H1 (cell line): ENCODE results near the gene BAK1. TPM values are rescaled to one million over a fixed set of nuclear protein-coding genes. Genes with fewer than 3 reads are reported as not detected.

Experiments used
- CTCF ChIA-PET: fragments of 300-600 bp; sonication (Branson Sonifier 250); formaldehyde crosslinking; loops from one replicate; lab custom pipeline; 2021; ENCODE audit not compliant: partially characterized antibody; lab: Charles Lee
- POLR2A ChIA-PET: fragments of 300-600 bp; sonication (Branson Sonifier 250); formaldehyde crosslinking; loops from one replicate; lab custom pipeline; 2021; ENCODE audit warnings: inconsistent platforms; ENCODE audit not compliant: partially characterized antibody; lab: Charles Lee
- DNase-seq, 2 experiments: peaks; one replicate each; pipeline versions ENCODE4 v3.0.0 to v3.0.0-alpha.2; 2010 to 2022; ENCODE audit warnings: low spot score in 2 of 2, low read depth in 1 of 2, mixed read lengths in 1 of 2
- FAIRE-seq: peaks from 2 replicates; lab custom pipeline; 2011; peaks lifted over from hg19 to GRCh38; lab: Jason Lieb, UNC
- H2AFZ ChIP-seq: 2 replicates; pipeline ENCODE4 v1.8.1; 2012; ENCODE audit warnings: low read length, inconsistent platforms
- H2AK5ac ChIP-seq: 2 replicates; pipeline ENCODE4 v1.6.1; 2013; ENCODE audit warnings: low read depth, low read length
- H2BK120ac ChIP-seq: replicated peaks from 2 replicates; pipeline ENCODE3; 2013; ENCODE audit warnings: low read depth, low read length, inconsistent platforms
- H2BK12ac ChIP-seq: 2 replicates; pipeline ENCODE4 v1.6.1; 2013; ENCODE audit warnings: low read depth, low read length
- H2BK15ac ChIP-seq: 2 replicates; pipeline ENCODE4 v1.6.1; 2013; ENCODE audit warnings: low read length
- H2BK20ac ChIP-seq: 2 replicates; pipeline ENCODE4 v1.6.1; 2013; ENCODE audit warnings: low read length
- H2BK5ac ChIP-seq: 2 replicates; pipeline ENCODE4 v1.6.1; 2013; ENCODE audit warnings: low read depth, low read length
- H3K14ac ChIP-seq: 2 replicates; pipeline ENCODE4 v1.6.1; 2013; ENCODE audit warnings: inconsistent platforms; ENCODE audit not compliant: insufficient read length
- H3K18ac ChIP-seq: 2 replicates; pipeline ENCODE4 v1.6.1; 2013; ENCODE audit warnings: low read length; ENCODE audit errors: extremely low read depth
- H3K23ac ChIP-seq: 2 replicates; pipeline ENCODE4 v1.6.1; 2013; ENCODE audit warnings: inconsistent platforms; ENCODE audit not compliant: insufficient read length
- H3K23me2 ChIP-seq: 2 replicates; pipeline ENCODE4 v1.6.1; 2013; ENCODE audit warnings: low read depth, low read length
- H3K27ac ChIP-seq: 2 replicates; pipeline ENCODE4 v1.6.1; 2011; ENCODE audit warnings: low read depth, low read length, inconsistent platforms
- H3K27me3 ChIP-seq, 4 experiments: replicated peaks in 1 of 4; 1 replicate in 1 of 4; 2 replicates in 3 of 4; pipeline versions ENCODE4 v1.6.1 to v1.8.1; 2011 to 2013; ENCODE audit warnings: low read length in 3 of 4, mild to moderate bottlenecking in 3 of 4, inconsistent platforms in 2 of 4, mixed read lengths in 2 of 4, moderate library complexity in 1 of 4; ENCODE audit not compliant: control insufficient read depth in 3 of 4, insufficient read depth in 3 of 4; ENCODE audit errors: extremely low read depth in 1 of 4
- H3K36me3 ChIP-seq, 4 experiments: 2 replicates each; pipeline versions ENCODE4 v1.6.1 to v1.8.1; 2011 to 2013; ENCODE audit warnings: mild to moderate bottlenecking in 4 of 4, low read length in 3 of 4, moderate library complexity in 2 of 4, control low read depth in 1 of 4, inconsistent platforms in 1 of 4; ENCODE audit not compliant: insufficient read depth in 4 of 4, control insufficient read depth in 2 of 4
- H3K4ac ChIP-seq: replicated peaks from 2 replicates; pipeline ENCODE3; 2013; ENCODE audit warnings: low read length, low read depth, mixed read lengths, inconsistent platforms; ENCODE audit not compliant: insufficient read length
- H3K4me1 ChIP-seq, 4 experiments: replicated peaks in 1 of 4; 1 replicate in 1 of 4; 2 replicates in 3 of 4; pipeline versions ENCODE4 v1.6.1 to v1.8.1; 2011 to 2013; ENCODE audit warnings: low read length in 3 of 4, inconsistent platforms in 2 of 4, mixed read lengths in 1 of 4; ENCODE audit not compliant: insufficient read depth in 4 of 4, control insufficient read depth in 3 of 4
- H3K4me2 ChIP-seq, 2 experiments: 2 replicates each; pipeline versions ENCODE4 v1.6.1 to v1.8.1; 2011 to 2013; ENCODE audit warnings: low read depth in 2 of 2, low read length in 2 of 2, control low read depth in 1 of 2, inconsistent platforms in 1 of 2, mild to moderate bottlenecking in 1 of 2; ENCODE audit not compliant: insufficient read depth in 1 of 2
- H3K4me3 ChIP-seq, 4 experiments: fragments of 200-600, 300-600 bp in 1 of 4; sonication (generic), shearing (Covaris generic), sonication (Bioruptor Twin) in 1 of 4; 2 replicates each; pipeline versions ENCODE4 v1.5.1 to v1.8.1; 2011 to 2016; ENCODE audit warnings: low read length in 4 of 4, low read depth in 3 of 4, control low read depth in 2 of 4, inconsistent platforms in 2 of 4, mild to moderate bottlenecking in 2 of 4, mixed read lengths in 1 of 4, moderate library complexity in 1 of 4; ENCODE audit not compliant: insufficient read depth in 2 of 4; ENCODE audit errors: extremely low read depth in 1 of 4
- H3K56ac ChIP-seq: replicated peaks from 2 replicates; pipeline ENCODE3; 2013; ENCODE audit warnings: low read depth, mild to moderate bottlenecking, mixed read lengths, low read length, inconsistent platforms; ENCODE audit not compliant: insufficient read length
- H3K79me1 ChIP-seq: 2 replicates; pipeline ENCODE4 v1.6.1; 2013; ENCODE audit warnings: low read depth, low read length, control low read depth
- H3K79me2 ChIP-seq, 2 experiments: 2 replicates each; pipeline versions ENCODE4 v1.6.1 to v1.8.1; 2012 to 2013; ENCODE audit warnings: low read length in 2 of 2, mild to moderate bottlenecking in 2 of 2, inconsistent platforms in 1 of 2; ENCODE audit not compliant: insufficient read depth in 2 of 2, control insufficient read depth in 1 of 2
- H3K9ac ChIP-seq, 4 experiments: replicated peaks in 1 of 4; 1 replicate in 1 of 4; 2 replicates in 3 of 4; pipeline versions ENCODE4 v1.6.1 to v1.8.1; 2011 to 2013; ENCODE audit warnings: low read depth in 3 of 4, low read length in 3 of 4, control low read depth in 2 of 4, mild to moderate bottlenecking in 2 of 4, moderate library complexity in 2 of 4, inconsistent platforms in 1 of 4; ENCODE audit errors: extremely low read depth in 1 of 4
- H3K9me3 ChIP-seq, 2 experiments: 2 replicates each; pipeline versions ENCODE4 v1.6.1 to v1.8.1; 2012 to 2013; ENCODE audit warnings: mild to moderate bottlenecking in 2 of 2, moderate library complexity in 2 of 2, control low read depth in 1 of 2, inconsistent platforms in 1 of 2, low read depth in 1 of 2, low read length in 1 of 2, mixed read lengths in 1 of 2; ENCODE audit not compliant: insufficient read depth in 2 of 2
- H4K20me1 ChIP-seq, 2 experiments: replicated peaks in 1 of 2; 2 replicates each; pipeline versions ENCODE3 to v1.8.1; 2011 to 2013; ENCODE audit warnings: inconsistent platforms in 2 of 2, low read length in 2 of 2, mild to moderate bottlenecking in 1 of 2; ENCODE audit not compliant: insufficient read depth in 2 of 2, control insufficient read depth in 1 of 2
- H4K5ac ChIP-seq: 2 replicates; pipeline ENCODE4 v1.6.1; 2013; ENCODE audit warnings: low read length, low read depth, mixed read lengths, inconsistent platforms; ENCODE audit not compliant: insufficient read length
- H4K8ac ChIP-seq: 2 replicates; pipeline ENCODE4 v1.8.0; 2013; ENCODE audit warnings: mild to moderate bottlenecking, moderate library complexity, low read length, inconsistent platforms; ENCODE audit not compliant: insufficient read depth; ENCODE audit errors: extremely low read depth
- H4K91ac ChIP-seq: replicated peaks from 2 replicates; pipeline ENCODE3; 2013; ENCODE audit warnings: low read length, mixed read lengths, inconsistent platforms; ENCODE audit not compliant: insufficient read length
- ASH2L ChIP-seq: fragments of 200-600, 300-600 bp; sonication (generic); IDR thresholded peaks from one replicate; pipeline ENCODE4 v1.7.1; 2017; ENCODE audit warnings: low read length
- EGR1 ChIP-seq: IDR thresholded peaks from 2 replicates; pipeline ENCODE4 v1.6.1; 2011; ENCODE audit warnings: low read depth, low read length, borderline replicate concordance
- EP300 ChIP-seq, 2 experiments: IDR thresholded peaks; 1 replicate in 1 of 2; 2 replicates in 1 of 2; pipeline ENCODE4 v1.6.1; 2011 to 2012; ENCODE audit warnings: low read depth in 2 of 2, low read length in 2 of 2, mild to moderate bottlenecking in 2 of 2, borderline replicate concordance in 1 of 2, inconsistent platforms in 1 of 2, moderate library complexity in 1 of 2
- FOSL1 ChIP-seq: IDR thresholded peaks from 2 replicates; pipeline ENCODE4 v1.6.1; 2011; ENCODE audit warnings: mild to moderate bottlenecking, low read depth, low read length, moderate library complexity; ENCODE audit not compliant: insufficient read depth
- HDAC2 ChIP-seq, 2 experiments: fragments of 300-600 bp in 1 of 2; sonication (generic) in 1 of 2; IDR thresholded peaks; 2 replicates each; pipeline ENCODE4 v1.6.1; 2011 to 2012; ENCODE audit warnings: low read depth in 2 of 2, low read length in 2 of 2, mild to moderate bottlenecking in 2 of 2, moderate library complexity in 2 of 2, borderline replicate concordance in 1 of 2, inconsistent platforms in 1 of 2
- SIN3A ChIP-seq, 2 experiments: IDR thresholded peaks in 1 of 2; conservative IDR thresholded peaks in 1 of 2; 2 replicates each; pipeline ENCODE4 v1.6.1; 2011 to 2012; ENCODE audit warnings: low read length in 2 of 2, improper control_type of control experiment in 1 of 2, low read depth in 1 of 2, mild to moderate bottlenecking in 1 of 2
- SP4 ChIP-seq: IDR thresholded peaks from 2 replicates; pipeline ENCODE4 v1.6.1; 2012; ENCODE audit warnings: low read length, inconsistent platforms
- TAF7 ChIP-seq: optimal IDR thresholded peaks from 2 replicates; pipeline ENCODE3; 2011; ENCODE audit warnings: low read depth, mild to moderate bottlenecking, inconsistent platforms, low read length, moderate library complexity, borderline replicate concordance
- YY1 ChIP-seq: IDR thresholded peaks from 2 replicates; pipeline ENCODE4 v1.6.1; 2011; ENCODE audit warnings: low read depth, mild to moderate bottlenecking, low read length
- ZNF274 ChIP-seq: IDR thresholded peaks from 2 replicates; pipeline ENCODE4 v1.7.0; 2012; ENCODE audit warnings: low read length, borderline replicate concordance; ENCODE audit errors: extremely low read depth
- WGBS, 2 experiments: shearing (Covaris generic) in 1 of 2; methylation state at CpG; one replicate each; pipeline versions ENCODE4 v1.1.6 to v1.1.7; 2013 to 2015; ENCODE audit warnings: low lambda C conversion rate in 2 of 2, mixed read lengths in 2 of 2, inconsistent platforms in 1 of 2, low coverage in 1 of 2, missing lambda C conversion rate in 1 of 2; ENCODE audit not compliant: insufficient replicate concordance in 2 of 2, insufficient coverage in 1 of 2, insufficient read length in 1 of 2; ENCODE audit errors: extremely low coverage in 1 of 2, missing lambda C conversion rate in 1 of 2; 5-methylcytosine and 5-hydroxymethylcytosine counted together
- polyA plus RNA-seq, 7 experiments: library from polyadenylated mRNA; depleted of rRNA in 3 of 7; stranded (reverse) in 5 of 7; unstranded in 2 of 7; fragments of >200 nt in 5 of 7; fragments of 200-250 nt in 2 of 7; gene quantifications; 1 replicate in 5 of 7; 2 replicates in 1 of 7; 4 replicates in 1 of 7; pipeline versions ENCODE4 v1.2.1 to v1.2.3, GENCODE V29; 2011 to 2013; ENCODE audit warnings: missing spikeins in 2 of 7, mixed read lengths in 2 of 7
- total RNA-seq: library from RNA; stranded (reverse); fragmentation: NEBNext Ultra II Directional; extraction: Animal tissue kit (Norgen Biotek cat#: 25700); gene quantifications from 2 replicates; pipeline ENCODE4 v1.2.1, GENCODE V29; 2021

The BAK1 gene
- total and polyA plus RNA-seq, 2 of the 8 experiments (the other 6 are each of a cell fraction or from before 2014, with no cell fraction given) = 43.3 to 43.4 TPM

DNA sequence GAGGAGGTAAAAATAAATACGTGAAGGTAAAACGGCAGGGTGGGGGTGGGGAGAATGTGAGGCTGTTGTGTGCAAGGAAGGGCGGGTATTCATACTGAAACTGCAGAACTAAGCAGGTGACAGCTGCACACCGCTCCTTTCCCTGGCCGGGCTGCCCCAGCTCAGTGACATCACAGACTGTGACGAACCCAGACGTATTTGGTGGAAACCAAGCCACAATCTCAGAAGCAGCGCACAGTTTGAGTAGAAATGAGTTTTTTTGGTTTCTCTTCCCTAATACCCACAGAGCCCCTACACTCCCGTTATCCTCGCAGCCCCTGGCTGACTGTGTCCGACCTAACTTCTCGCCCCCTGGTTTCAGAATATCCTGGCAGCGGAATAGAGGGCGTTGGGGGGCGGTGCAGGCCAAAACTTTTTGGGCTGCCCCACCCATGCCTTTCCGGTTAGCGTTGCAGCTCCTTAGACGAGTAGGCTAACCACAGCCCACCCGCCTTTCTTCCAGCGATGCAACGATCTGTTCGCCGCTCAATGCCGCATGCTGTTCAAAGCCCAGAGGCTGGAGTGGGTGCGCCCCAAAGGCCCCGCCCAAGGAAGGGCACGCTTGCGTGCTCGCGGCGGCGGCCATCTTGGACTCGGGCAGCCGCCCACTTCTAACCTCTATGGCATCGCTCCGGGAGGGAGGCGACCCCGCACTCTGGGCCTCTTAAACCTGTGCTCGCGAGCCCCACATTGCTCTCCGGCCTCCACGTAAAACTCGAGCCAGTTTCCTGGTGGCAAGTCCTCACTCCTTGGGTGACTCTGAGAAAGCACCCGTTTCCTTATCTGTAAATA, 9.1 kb downstream of the BAK1 start:
- Histone ChIP-seq H3K79me2 (no peaks in the 10 kb centered on the region), H3K4ac (no peak overlapping the region), H2AFZ (peak overlapping the region; percentile 88), H3K9me3 (no peaks in the 10 kb centered on the region), H2AK5ac (no peak overlapping the region), H3K4me3 (peak overlapping the region; percentile 50 to 79 (median 68)), H3K14ac (no peak overlapping the region), H4K5ac (no peak overlapping the region), H2BK5ac (no peak overlapping the region), H3K27ac (no peak overlapping the region), H3K4me1 (peaks cover 0 to 5% (median 2%) of the 10 kb centered on the region in 4 experiments; a peak in 3 of 7 replicates), H4K8ac (peak overlapping the region; percentile 81), H2BK12ac (no peak overlapping the region), H3K9ac (peak overlapping the region in 3 of 4 experiments; percentile 1 to 29 (median 8); a peak in 4 of 7 replicates), H2BK15ac (no peak overlapping the region), H2BK120ac (no peak overlapping the region), H3K23ac (no peak overlapping the region), H3K36me3 (peaks cover 0 to 14% (median 14%) of the 10 kb centered on the region in 4 experiments; a peak in 7 of 8 replicates), H4K91ac (no peak overlapping the region), H3K4me2 (peak overlapping the region; percentile 74 to 82), H3K79me1 (no peaks in the 10 kb centered on the region), H3K27me3 (no peaks in the 10 kb centered on the region), H2BK20ac (no peak overlapping the region), H4K20me1 (no peaks in the 10 kb centered on the region), H3K56ac (no peak overlapping the region), H3K23me2 (peaks cover 6% of the 10 kb centered on the region; the same call in 1 of the 2 replicates), H3K18ac (peak overlapping the region; percentile 83; the same call in 1 of the 2 replicates)
- POLR2A ChIA-PET = interaction anchor here (2.6 kb wide), 1 partner anchor 10 kb away, joined by 9 read pairs; no protein-coding TSS in a partner anchor
- FAIRE-seq (no peak), DNase-seq (peak in 1 of 2 experiments; percentile 86)
- 5% methylated on average over 44 of the region's 44 CpGs; no CpG with 5 or more reads in 1 of the 2 experiments for WGBS, 2 experiments
- CTCF ChIA-PET = interaction anchor here (5.0 kb wide), 1 partner anchor 10 kb away, joined by 21 read pairs; the partner anchor contains the start of gene BAK1
- TF ChIP-seq ZNF274 (no peak), SIN3A (conservative IDR thresholded peaks at IDR 0.05 in 1 of 2, IDR thresholded peaks at IDR 0.05 in 1 of 2; ENCODE audit: low read depth in 1 of 2, low read length in 2 of 2) (peak in 1 of 2 experiments; percentile 48; a peak in 1 of 4 replicates), SP4 (no peak), YY1 (peak; percentile 99), TAF7 (no peak), EP300 (IDR thresholded peaks at IDR 0.05; ENCODE audit: borderline replicate concordance in 1 of 2, low read depth in 2 of 2, low read length in 2 of 2) (no peak), ASH2L (peak; percentile 72), HDAC2 (IDR thresholded peaks at IDR 0.05; ENCODE audit: borderline replicate concordance in 1 of 2, low read depth in 2 of 2, low read length in 2 of 2) (peak in 1 of 2 experiments; percentile 79; a peak in 1 of 4 replicates), EGR1 (no peak), FOSL1 (no peak)
